SK-N-MC (cell line): ENCODE results near the gene CTSO.

Experiments
- DNase-seq: peaks from one replicate; pipeline ENCODE4 v3.0.0-alpha.2; 2011; ENCODE audit warnings: low read depth, low spot score
- H3K27ac ChIP-seq: fragments of 200-600 bp; sonication (generic); 2 replicates; pipeline ENCODE4 v1.5.1; 2016; ENCODE audit warnings: mixed run types
- H3K36me3 ChIP-seq: fragments of 200-600 bp; sonication (generic); 2 replicates; pipeline ENCODE4 v1.6.1; 2017; ENCODE audit warnings: antibody characterized with exemption, low read length, mixed read lengths; ENCODE audit not compliant: insufficient read depth
- H3K4me3 ChIP-seq: fragments of 200-600 bp; sonication (generic); 2 replicates; pipeline ENCODE4 v1.5.1; 2016
- H3K9ac ChIP-seq: fragments of 200-600 bp; sonication (generic); 2 replicates; pipeline ENCODE4 v1.8.0; 2017; ENCODE audit warnings: mixed run types, mixed read lengths; ENCODE audit not compliant: insufficient read length
- H3K9me3 ChIP-seq: fragments of 200-600 bp; sonication (generic); 2 replicates; pipeline ENCODE4 v1.6.1; 2017; ENCODE audit warnings: low read depth, mild to moderate bottlenecking, antibody characterized with exemption, low read length, moderate library complexity, mixed read lengths
- EZH2 ChIP-seq: fragments of 200-600 bp; sonication (generic); IDR thresholded peaks from one replicate; pipeline ENCODE4 v1.6.1; 2017; ENCODE audit warnings: antibody characterized with exemption
- FOXP2 ChIP-seq: optimal IDR thresholded peaks from 2 replicates; pipeline ENCODE3; 2011; ENCODE audit warnings: mild to moderate bottlenecking, moderate library complexity; ENCODE audit not compliant: insufficient read depth; ENCODE audit errors: extremely low read length, control extremely low read depth
- POLR2AphosphoS5 ChIP-seq: IDR thresholded peaks from 2 replicates; pipeline ENCODE4 v1.6.1; 2012; ENCODE audit warnings: mild to moderate bottlenecking, low read depth, low read length, borderline replicate concordance

CTSO gene

DNA sequence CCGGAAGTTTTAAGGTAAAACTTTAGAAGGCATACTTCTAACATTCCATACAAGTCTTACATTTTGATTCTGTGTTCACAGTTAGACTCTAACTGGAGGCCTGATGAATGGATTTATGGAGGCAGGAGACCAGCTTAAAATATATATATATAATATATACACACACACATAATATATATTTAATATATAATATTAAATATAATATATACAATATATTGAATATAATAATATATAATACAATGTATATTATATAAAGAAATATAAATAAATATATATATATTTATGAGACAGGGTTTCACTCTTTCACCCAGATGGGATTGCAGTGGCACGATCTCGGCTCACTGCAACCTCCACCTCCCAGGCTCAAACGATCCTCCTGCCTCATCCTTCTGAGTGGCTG is 7.9 kb upstream of the CTSO start:
- TF ChIP-seq FOXP2 (no peak), POLR2AphosphoS5 (no peak), EZH2 (no peak)
- Histone ChIP-seq H3K9ac (no peak overlapping the region), H3K4me3 (no peak overlapping the region), H3K27ac (no peak overlapping the region), H3K36me3 (no peaks in the 10 kb centered on the region), H3K9me3 (no peaks in the 10 kb centered on the region)
- no peak for DNase-seq

DNA sequence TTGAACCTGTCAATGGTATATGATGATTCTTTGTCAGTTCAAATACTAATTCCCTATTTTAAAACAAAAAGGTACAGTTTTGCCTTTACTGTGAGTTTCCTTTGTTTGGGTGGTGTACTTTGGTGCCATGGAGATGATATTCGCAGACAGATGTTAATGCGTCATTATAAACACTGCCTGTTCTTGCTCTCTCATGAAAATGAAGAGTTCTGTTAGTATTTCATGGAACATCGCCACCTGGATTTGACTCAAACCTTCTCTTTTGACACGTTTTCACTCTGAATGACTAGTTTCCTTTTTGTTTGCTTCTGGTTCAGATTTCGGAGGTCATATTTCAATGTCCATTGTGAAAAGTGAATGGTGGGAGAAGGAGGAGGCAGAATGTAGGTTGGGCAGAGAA is 6.9 kb upstream of the CTSO start:
- Histone ChIP-seq H3K9ac (no peak overlapping the region), H3K27ac (no peak overlapping the region), H3K4me3 (no peak overlapping the region), H3K36me3 (no peaks in the 10 kb centered on the region), H3K9me3 (no peaks in the 10 kb centered on the region)
- no peak for DNase-seq
- TF ChIP-seq FOXP2: no peak
- TF ChIP-seq EZH2: no peak
- no peak for TF ChIP-seq POLR2AphosphoS5

DNA sequence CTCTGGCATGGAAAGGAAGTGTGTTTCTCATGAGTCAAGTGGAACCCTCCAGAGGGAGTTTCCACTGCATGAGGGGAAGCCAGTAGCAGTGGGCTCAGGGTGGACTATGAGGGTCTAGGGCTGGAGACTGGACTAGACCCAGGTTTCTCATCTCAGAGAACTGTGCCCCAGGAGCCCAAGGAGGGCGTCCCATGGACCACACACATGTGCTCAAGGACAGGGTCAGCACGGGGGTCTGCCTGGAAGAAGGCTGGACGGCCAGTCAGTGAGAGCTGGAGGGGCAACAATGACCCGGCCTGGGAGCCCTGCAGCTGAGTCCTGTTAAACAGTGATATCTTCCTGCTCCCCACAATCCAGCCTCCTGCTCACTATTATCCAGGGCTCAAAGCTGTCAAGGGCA is 5.8 kb upstream of the CTSO start:
- no peaks in the 10 kb centered on the region for H3K9me3 ChIP-seq
- TF ChIP-seq EZH2 (no peak), FOXP2 (no peak), POLR2AphosphoS5 (no peak)

DNA sequence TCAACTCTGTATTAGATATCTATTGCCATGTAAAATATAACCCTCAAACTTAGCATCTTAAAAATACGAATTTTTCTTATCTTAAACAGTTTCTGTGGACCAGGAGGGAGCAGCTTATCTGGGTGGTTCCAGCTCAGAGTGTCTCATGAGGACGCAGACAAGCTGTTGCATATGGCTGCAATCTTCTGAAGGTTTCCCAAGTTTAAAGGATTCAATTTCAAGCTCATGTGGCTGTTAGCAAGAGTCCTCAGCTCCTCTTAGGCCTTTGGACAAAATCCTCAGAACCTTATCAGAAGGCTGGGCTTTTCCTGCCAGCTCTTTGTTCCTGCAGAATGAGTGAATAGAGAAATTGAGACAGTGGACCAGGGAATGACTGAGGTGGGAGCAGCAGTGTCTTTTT is 2.8 kb upstream of the CTSO start:
- no peaks in the 10 kb centered on the region for H3K36me3 ChIP-seq
- H3K9ac ChIP-seq: no peak overlapping the region
- TF ChIP-seq FOXP2 (no peak), POLR2AphosphoS5 (no peak), EZH2 (no peak)
- H3K9me3 ChIP-seq: no peaks in the 10 kb centered on the region
- no peak overlapping the region for H3K27ac ChIP-seq
- H3K4me3 ChIP-seq: no peak overlapping the region
- no peak for DNase-seq

More for the DNA sequence above, 5.8 kb upstream of the CTSO start:
- DNase-seq: no peak
- no peak overlapping the region for H3K27ac ChIP-seq
- H3K9ac ChIP-seq: no peak overlapping the region
- H3K36me3 ChIP-seq: no peaks in the 10 kb centered on the region
- no peak overlapping the region for H3K4me3 ChIP-seq

DNA sequence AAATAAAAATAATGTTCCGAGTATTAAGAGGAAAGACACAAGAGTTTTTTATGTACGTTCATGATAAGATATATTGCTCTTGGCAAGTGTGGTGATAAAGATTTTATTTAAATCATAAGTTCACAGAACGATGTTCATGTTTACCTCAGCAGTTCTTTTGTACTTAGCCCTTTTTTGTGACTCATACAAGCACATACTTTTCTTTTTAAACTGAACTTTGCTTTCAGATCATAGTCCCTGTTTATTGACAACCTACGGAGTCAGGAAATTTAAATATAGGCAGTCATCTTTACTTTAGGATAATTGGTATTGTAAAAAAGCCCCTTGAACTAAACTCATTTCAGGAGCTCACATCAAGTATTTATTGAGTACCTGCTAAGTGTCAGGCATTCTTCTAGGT is 1.3 kb upstream of the CTSO start:
- no peak for TF ChIP-seq EZH2
- no peak for TF ChIP-seq FOXP2
- no peak for TF ChIP-seq POLR2AphosphoS5
- Histone ChIP-seq H3K27ac (no peak overlapping the region), H3K9me3 (no peaks in the 10 kb centered on the region), H3K9ac (no peak overlapping the region), H3K4me3 (no peak overlapping the region), H3K36me3 (no peaks in the 10 kb centered on the region)
- DNase-seq: no peak

DNA sequence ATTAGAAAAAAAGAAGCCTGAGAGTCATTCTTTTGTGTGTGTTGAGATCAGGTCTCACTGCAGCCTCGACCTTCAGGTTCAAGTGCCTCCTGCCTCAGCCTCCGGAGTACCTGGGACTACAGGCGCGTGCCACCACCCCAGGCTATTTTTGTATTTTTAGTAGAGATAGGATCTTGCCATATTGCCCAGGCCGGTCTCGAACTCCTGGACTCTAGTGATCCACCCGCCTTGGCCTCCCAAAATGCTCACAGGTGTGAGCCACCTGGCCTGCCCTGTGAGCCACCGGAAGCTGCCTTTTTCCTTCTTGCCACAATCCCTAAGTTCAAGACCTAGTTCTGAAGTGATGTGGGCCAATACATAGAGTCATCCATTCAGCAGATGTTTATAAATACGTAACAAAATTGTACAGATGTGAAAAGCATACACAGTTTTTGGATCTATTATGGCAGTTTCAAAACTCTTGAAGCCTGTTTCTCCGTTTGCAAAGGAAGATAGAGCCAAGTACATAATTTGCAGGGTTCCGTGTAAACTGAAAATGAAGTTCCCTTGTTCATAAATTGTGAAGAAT is 536 bp upstream of the CTSO start:
- no peak overlapping the region for H3K27ac ChIP-seq
- TF ChIP-seq FOXP2 (no peak), EZH2 (no peak), POLR2AphosphoS5 (no peak)
- H3K36me3 ChIP-seq: no peaks in the 10 kb centered on the region
- no peaks in the 10 kb centered on the region for H3K9me3 ChIP-seq
- DNase-seq: no peak
- peak overlapping the region; percentile 99 for H3K4me3 ChIP-seq
- H3K9ac ChIP-seq: peak overlapping the region; percentile 96

DNA sequence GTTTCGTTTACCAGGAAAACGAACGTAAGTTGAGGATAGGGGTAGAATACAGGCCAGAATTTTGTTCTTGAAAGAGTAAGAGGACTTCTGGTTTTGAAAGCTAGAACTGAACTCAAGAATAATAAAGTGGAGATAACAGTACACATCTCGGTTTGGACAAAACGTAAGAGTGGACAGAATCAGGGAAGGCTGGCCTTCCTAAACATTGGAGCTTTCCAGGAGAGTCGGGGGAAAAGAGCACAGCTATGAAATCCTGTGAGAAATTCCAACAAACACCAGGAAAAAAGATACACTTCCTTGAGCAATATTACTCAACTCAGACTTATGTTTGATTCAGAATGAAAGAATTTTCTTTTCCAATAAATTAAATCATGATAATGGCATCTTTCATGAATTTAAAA is 1.2 kb downstream of the CTSO start:
- no peak for DNase-seq
- no peak overlapping the region for H3K4me3 ChIP-seq
- no peaks in the 10 kb centered on the region for H3K36me3 ChIP-seq
- H3K27ac ChIP-seq: no peak overlapping the region
- no peak overlapping the region for H3K9ac ChIP-seq
- TF ChIP-seq POLR2AphosphoS5 (no peak), FOXP2 (no peak), EZH2 (no peak)
- H3K9me3 ChIP-seq: no peaks in the 10 kb centered on the region

DNA sequence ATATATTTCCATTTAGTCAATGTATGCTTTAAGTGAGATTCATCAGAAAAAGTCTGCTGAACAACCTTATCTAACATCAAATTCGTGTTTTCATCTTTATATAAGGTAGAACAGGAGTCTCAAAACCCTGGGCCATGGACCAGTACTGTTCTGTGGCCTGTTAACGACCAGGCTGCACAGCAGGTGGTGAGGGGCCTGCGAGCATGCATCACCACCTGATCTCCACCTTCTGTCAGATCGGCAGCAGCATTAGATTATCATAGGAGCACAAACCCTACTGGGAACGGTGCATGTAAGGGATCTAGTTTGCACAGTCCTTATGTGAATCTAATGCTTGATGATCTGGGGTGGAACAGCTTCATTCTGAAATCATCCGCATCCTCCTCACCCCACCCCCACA is 3.2 kb downstream of the CTSO start:
- no peak for TF ChIP-seq EZH2
- no peak for TF ChIP-seq FOXP2
- no peak for TF ChIP-seq POLR2AphosphoS5
- no peak overlapping the region for H3K27ac ChIP-seq
- H3K9ac ChIP-seq: no peak overlapping the region
- no peak overlapping the region for H3K4me3 ChIP-seq
- no peaks in the 10 kb centered on the region for H3K36me3 ChIP-seq
- H3K9me3 ChIP-seq: no peaks in the 10 kb centered on the region
- no peak for DNase-seq

DNA sequence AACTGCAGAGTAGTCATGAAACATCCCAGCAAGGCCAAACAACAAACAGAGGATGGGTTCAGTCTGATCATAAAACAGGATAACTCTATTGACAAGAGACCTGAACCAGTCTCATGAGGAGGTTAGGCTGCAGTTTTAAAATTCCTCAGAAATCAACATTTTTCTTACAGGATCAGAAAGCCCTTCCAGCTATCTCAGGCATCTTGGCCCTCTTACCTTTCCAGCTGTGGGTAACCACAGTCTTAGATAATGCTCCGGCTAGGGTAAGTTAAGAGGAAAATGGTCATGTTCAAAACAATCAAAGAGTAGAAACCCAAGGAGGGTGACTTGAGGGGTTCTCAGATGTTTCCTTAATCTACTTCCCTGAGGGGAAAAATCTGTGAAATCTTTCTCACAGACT is 5.1 kb downstream of the CTSO start:
- H3K9ac ChIP-seq: no peak overlapping the region
- no peak overlapping the region for H3K4me3 ChIP-seq
- no peak for DNase-seq
- H3K9me3 ChIP-seq: no peaks in the 10 kb centered on the region
- no peak overlapping the region for H3K27ac ChIP-seq
- H3K36me3 ChIP-seq: no peaks in the 10 kb centered on the region
- TF ChIP-seq FOXP2 (no peak), EZH2 (no peak), POLR2AphosphoS5 (no peak)
